Loucy (cell line): ENCODE data around the gene MRPL47.

ENCODE experiments used
- CTCF ChIP-seq: fragments of 200-600 bp; sonication (generic); conservative IDR thresholded peaks from 2 replicates; pipeline ENCODE4 v1.5.1; 2014; ENCODE audit warnings: mild to moderate bottlenecking, antibody characterized with exemption, low read length
- EZH2phosphoT487 ChIP-seq: fragments of 200-600 bp; IDR thresholded peaks from 2 replicates; pipeline ENCODE4 v1.6.1; 2018; ENCODE audit warnings: antibody characterized with exemption, mild to moderate bottlenecking, moderate library complexity, borderline replicate concordance

- TF ChIP-seq CTCF (no peak), EZH2phosphoT487 (no peak)
These were observed 59.3 kb downstream of the MRPL47 start for GRCh38 chr3:179544981-179545645.
